ENCODE data around the gene POLE. TPM values are rescaled to one million over a fixed set of nuclear protein-coding genes. Genes with fewer than 3 reads are reported as not detected.

Gene POLE
- total RNA-seq, 1 experiment from 2014 or later: 147 TPM

DNA sequence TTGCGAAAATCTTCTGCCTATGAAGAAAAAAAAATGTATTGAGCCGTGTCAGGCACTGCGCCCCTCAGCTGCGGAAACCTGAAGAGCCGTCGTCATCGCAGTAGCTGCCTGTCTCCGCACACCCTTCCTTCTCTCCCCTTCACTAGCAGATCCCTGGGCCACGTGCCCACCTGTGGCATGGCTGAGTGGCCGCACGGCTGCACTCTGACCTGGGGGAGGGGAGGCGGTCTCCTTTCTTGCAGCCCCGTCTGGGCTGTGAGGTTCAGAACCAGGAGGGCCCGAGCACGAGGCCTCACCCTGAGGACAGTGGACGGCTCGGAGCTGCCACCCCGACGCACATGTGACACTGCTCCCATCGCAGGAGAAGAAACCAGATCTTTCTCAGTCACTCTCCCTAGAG lies 48.4 kb upstream of the POLE start:
- Histone ChIP-seq H3K79me2 (ENCODE audit: insufficient read depth, low read length) (no peaks in the 10 kb centered on the region), H3K9me3 (ENCODE audit: control insufficient read depth, low read depth, low read length) (no peaks in the 10 kb centered on the region), H3K4me1 (ENCODE audit: insufficient read depth, low read length) (no peaks in the 10 kb centered on the region), H3K27ac (ENCODE audit: insufficient read length, low read depth, low read length) (no peak overlapping the region), H2AFZ (ENCODE audit: low read length) (no peak overlapping the region), H3K56ac (ENCODE audit: insufficient read length, low read depth, low read length) (no peak overlapping the region), H3K79me1 (ENCODE audit: insufficient read depth, low read depth, low read length, poor library complexity, severe bottlenecking) (no peaks in the 10 kb centered on the region), H3K14ac (ENCODE audit: insufficient read depth, low read length) (no peak overlapping the region), H2BK120ac (ENCODE audit: low read depth, low read length, poor library complexity, severe bottlenecking) (no peak overlapping the region), H2BK15ac (ENCODE audit: low read depth, low read length) (no peak overlapping the region), H4K91ac (ENCODE audit: insufficient read length, low read depth, low read length) (no peak overlapping the region), H4K5ac (ENCODE audit: insufficient read length, low read depth, low read length) (no peak overlapping the region), H3K18ac (ENCODE audit: insufficient read length, low read depth, low read length) (no peak overlapping the region), H3K9ac (ENCODE audit: extremely low read depth, insufficient read length, low read length) (no peak overlapping the region), H3K4ac (ENCODE audit: low read depth, low read length) (no peak overlapping the region), H2BK5ac (ENCODE audit: insufficient read length, low read length) (no peak overlapping the region), H3K23ac (ENCODE audit: insufficient read length, low read depth, low read length) (no peak overlapping the region), H3K27me3 (ENCODE audit: insufficient read depth, low read length) (no peaks in the 10 kb centered on the region), H4K8ac (replicated peaks; ENCODE audit: insufficient read length, low read depth, low read length) (no peak overlapping the region), H2BK20ac (ENCODE audit: low read depth, low read length, poor library complexity, severe bottlenecking) (no peak overlapping the region), H2AK5ac (ENCODE audit: insufficient read length, low read length) (no peak overlapping the region), H2BK12ac (ENCODE audit: insufficient read length, low read depth, low read length) (no peak overlapping the region), H4K20me1 (ENCODE audit: control insufficient read depth, insufficient read depth, insufficient read length) (no peaks in the 10 kb centered on the region), H3K4me2 (ENCODE audit: insufficient read depth, insufficient read length, low read length) (no peak overlapping the region), H3K23me2 (ENCODE audit: insufficient read length, low read depth, low read length, poor library complexity, severe bottlenecking) (no peaks in the 10 kb centered on the region), H3T11ph (ENCODE audit: low read length) (no peak overlapping the region)
- H3K4me1 Mint-ChIP-seq: no peaks in the 10 kb centered on the region
- DNase-seq: no peak
- no peaks in the 10 kb centered on the region for H3K9me3 Mint-ChIP-seq
- peaks cover 71 to 96% (median 93%) of the 10 kb centered on the region in 3 experiments for H3K36me3 Mint-ChIP-seq (ENCODE audit: insufficient read depth in 1 of 3, low read depth in 3 of 3)
- H3K4me3 Mint-ChIP-seq: no peak overlapping the region
- no peak overlapping the region; a peak in 1 of 7 replicates for H3K27ac Mint-ChIP-seq
- TF ChIP-seq CTCF (conservative IDR thresholded peaks at IDR 0.05): no peak
- no CpG with 5 or more reads among the region's 20 CpGs for WGBS (ENCODE audit: extremely low coverage, insufficient read length, low lambda C conversion rate)
- no peaks in the 10 kb centered on the region for H3K27me3 Mint-ChIP-seq (ENCODE audit: low read depth)

Measured in H9 (cell line).